ENCODE measurements around the gene RHPN2. TPM values are rescaled to one million over a fixed set of nuclear protein-coding genes. Genes with fewer than 3 reads are reported as not detected.
"Not testable (repeated sequence)": the region's sequence is repeated elsewhere in the genome, so short reads cannot be mapped to it uniquely, and the experiment has no call there.

Gene RHPN2
- total and polyA plus RNA-seq, 2 of the 13 experiments (the other 11 are each of a cell fraction or from before 2014, with no cell fraction given) = 20.3 to 48.0 TPM

DNA sequence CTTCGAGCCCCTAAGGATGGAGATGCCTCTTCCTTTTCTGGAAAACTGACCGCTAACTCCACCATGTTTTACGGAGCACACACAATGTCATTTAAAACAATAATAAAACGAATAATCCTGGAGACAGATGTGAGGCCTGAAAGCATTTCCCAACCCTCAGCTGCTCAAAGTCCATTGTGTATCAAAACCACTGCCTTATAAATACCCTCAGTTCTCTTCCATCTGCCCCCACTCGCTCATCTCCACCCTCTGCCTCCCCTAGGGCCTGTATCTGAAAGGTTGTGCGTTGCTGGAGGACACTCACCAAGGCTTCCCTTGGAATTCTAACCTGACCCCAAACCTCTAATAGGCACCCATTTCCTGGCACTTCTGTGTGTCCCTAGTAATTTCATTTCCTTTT, 82.2 kb downstream of the RHPN2 start:
- not testable (repeated sequence) for BruUV-seq (replicated peaks)

DNA sequence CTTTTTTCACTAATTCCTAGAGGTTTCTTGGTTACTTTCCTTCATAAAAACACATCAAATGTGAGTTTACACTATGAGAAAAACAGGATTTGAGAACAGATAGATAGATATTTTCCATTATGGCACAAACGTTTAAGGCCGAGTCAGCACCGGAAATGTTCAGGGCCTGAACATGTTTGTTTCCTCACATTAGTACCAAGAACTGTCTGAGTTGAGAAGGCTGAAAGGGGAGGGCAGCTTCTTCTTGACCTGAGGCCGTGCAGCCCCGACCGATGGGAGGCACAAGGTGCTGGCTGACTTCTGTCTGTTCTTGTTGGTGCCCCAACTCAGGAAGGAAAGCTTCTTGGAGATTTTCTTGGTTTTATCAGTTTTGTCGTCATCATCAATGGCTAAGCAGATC, 84.9 kb downstream of the RHPN2 start:
- H3K4me3 ChIP-seq (replicated peaks in 1 of 3; ENCODE audit: insufficient read depth in 1 of 3, low read depth in 2 of 3, low read length in 3 of 3); POLR2A ChIA-PET; CTCF ChIA-PET (ENCODE audit: low intra/inter-chr PET ratio, low total read pairs); H3K9ac ChIP-seq (ENCODE audit: insufficient read depth, low read depth, low read length); H3K4me2 ChIP-seq (ENCODE audit: low read depth, low read length); BruUV-seq (replicated peaks); H4K20me1 ChIP-seq (ENCODE audit: insufficient read depth, low read length); H3K9me3 ChIP-seq (ENCODE audit: low read length); H2AFZ ChIP-seq (ENCODE audit: low read length); ATAC-seq; H3K4me1 ChIP-seq (ENCODE audit: insufficient read depth, low read length); DNase-seq (ENCODE audit: low spot score); H3K79me2 ChIP-seq (ENCODE audit: insufficient read depth, low read length); H3K27ac ChIP-seq (ENCODE audit: extremely low read length, insufficient read depth, low read length); FAIRE-seq; H3K27me3 ChIP-seq (ENCODE audit: control insufficient read depth in 1 of 2, insufficient read depth in 2 of 2, low read length in 2 of 2): not testable (repeated sequence)
- 91% methylated on average over 7 of the region's 7 CpGs for WGBS (ENCODE audit: low lambda C conversion rate)
- intact Hi-C loops (cut with micrococcal nuclease; ENCODE audit: unreplicated experiment) = loop anchor here (5.0 to 10.0 kb wide), 2 partner anchors 85 to 288 kb away; partner anchors contain the start of genes NUDT19 and RHPN2
- in situ Hi-C loops (cut with HindIII; ENCODE audit: extremely low pct_ligation_motif_present, low pct_unique_long_range_greater_than_20kb) = loop anchor here (5.0 to 10.0 kb wide), 2 partner anchors 137 to 285 kb away; partner anchors contain the start of gene NUDT19
- peaks cover 5 to 24% of the 10 kb centered on the region in 2 experiments; a peak in 4 of 5 replicates for H3K36me3 ChIP-seq (replicated peaks in 1 of 2; ENCODE audit: control insufficient read depth in 1 of 2, insufficient read depth in 2 of 2, low read length in 2 of 2)

More for the DNA sequence above, 82.2 kb downstream of the RHPN2 start:
- POLR2A ChIA-PET; CTCF ChIA-PET (ENCODE audit: low intra/inter-chr PET ratio, low total read pairs); H3K27ac ChIP-seq (ENCODE audit: extremely low read length, insufficient read depth, low read length); intact Hi-C loops (cut with micrococcal nuclease; ENCODE audit: unreplicated experiment); H3K9ac ChIP-seq (ENCODE audit: insufficient read depth, low read depth, low read length); H3K4me3 ChIP-seq (replicated peaks in 1 of 3; ENCODE audit: insufficient read depth in 1 of 3, low read depth in 2 of 3, low read length in 3 of 3); H3K79me2 ChIP-seq (ENCODE audit: insufficient read depth, low read length); H3K9me3 ChIP-seq (ENCODE audit: low read length); FAIRE-seq; H2AFZ ChIP-seq (ENCODE audit: low read length); H3K4me1 ChIP-seq (ENCODE audit: insufficient read depth, low read length); H3K4me2 ChIP-seq (ENCODE audit: low read depth, low read length); ATAC-seq; DNase-seq (ENCODE audit: low spot score); H4K20me1 ChIP-seq (ENCODE audit: insufficient read depth, low read length); H3K27me3 ChIP-seq (ENCODE audit: control insufficient read depth in 1 of 2, insufficient read depth in 2 of 2, low read length in 2 of 2); in situ Hi-C loops (cut with HindIII; ENCODE audit: extremely low pct_ligation_motif_present, low pct_unique_long_range_greater_than_20kb): not testable (repeated sequence)
- peaks cover 9 to 38% of the 10 kb centered on the region in 2 experiments; a peak in 4 of 5 replicates for H3K36me3 ChIP-seq (replicated peaks in 1 of 2; ENCODE audit: control insufficient read depth in 1 of 2, insufficient read depth in 2 of 2, low read length in 2 of 2)
- WGBS (ENCODE audit: low lambda C conversion rate) = 96% methylated on average over 6 of the region's 6 CpGs

DNA sequence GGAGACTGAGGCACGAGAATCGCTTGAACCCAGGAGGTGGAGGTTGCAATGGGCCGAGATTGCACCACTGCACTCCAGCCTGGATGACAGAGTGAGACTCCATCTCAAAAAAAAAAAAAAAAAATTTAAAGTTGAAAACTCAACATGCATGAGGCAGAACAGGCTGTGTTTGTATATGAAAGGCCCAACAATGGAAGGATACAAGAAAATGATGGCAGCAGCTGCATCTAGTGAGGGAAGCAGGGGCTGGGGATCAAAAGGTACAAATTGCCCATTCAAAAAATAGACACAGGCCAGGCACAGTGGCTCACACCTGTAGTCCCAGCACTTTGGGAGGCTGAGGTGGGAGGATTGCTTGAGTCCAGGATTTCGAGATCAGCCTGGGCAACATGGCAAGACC, 86.9 kb downstream of the RHPN2 start:
- H3K4me3 ChIP-seq (replicated peaks in 1 of 3; ENCODE audit: insufficient read depth in 1 of 3, low read depth in 2 of 3, low read length in 3 of 3); H3K9ac ChIP-seq (ENCODE audit: insufficient read depth, low read depth, low read length); FAIRE-seq; H3K4me1 ChIP-seq (ENCODE audit: insufficient read depth, low read length); H3K27me3 ChIP-seq (ENCODE audit: control insufficient read depth in 1 of 2, insufficient read depth in 2 of 2, low read length in 2 of 2); H4K20me1 ChIP-seq (ENCODE audit: insufficient read depth, low read length); H3K4me2 ChIP-seq (ENCODE audit: low read depth, low read length); BruUV-seq (replicated peaks); H2AFZ ChIP-seq (ENCODE audit: low read length); H3K79me2 ChIP-seq (ENCODE audit: insufficient read depth, low read length); ATAC-seq; POLR2A ChIA-PET; H3K27ac ChIP-seq (ENCODE audit: extremely low read length, insufficient read depth, low read length); DNase-seq (ENCODE audit: low spot score); H3K9me3 ChIP-seq (ENCODE audit: low read length): not testable (repeated sequence)
- intact Hi-C loops (cut with micrococcal nuclease; ENCODE audit: unreplicated experiment) = loop anchor here (5.0 to 10.0 kb wide), 2 partner anchors 87 to 286 kb away; partner anchors contain the start of genes NUDT19 and RHPN2
- peaks cover 4 to 20% of the 10 kb centered on the region in 2 experiments; a peak in 4 of 5 replicates for H3K36me3 ChIP-seq (replicated peaks in 1 of 2; ENCODE audit: control insufficient read depth in 1 of 2, insufficient read depth in 2 of 2, low read length in 2 of 2)
- CTCF ChIA-PET (ENCODE audit: low intra/inter-chr PET ratio, low total read pairs) = interaction anchor here (1.1 kb wide), 1 partner anchor 137 kb away, joined by 3 read pairs; no protein-coding TSS in a partner anchor
- WGBS (ENCODE audit: low lambda C conversion rate) = 95% methylated on average over 4 of the region's 4 CpGs
- in situ Hi-C loops (cut with HindIII; ENCODE audit: extremely low pct_ligation_motif_present, low pct_unique_long_range_greater_than_20kb) = loop anchor here (5.0 to 10.0 kb wide), 2 partner anchors 139 to 283 kb away; partner anchors contain the start of gene NUDT19
- TF ChIP-seq ZNF121 (CRISPR knock-in tag; IDR thresholded peaks at IDR 0.05) = peak; percentile 21; the same call in 1 of the 2 replicates

All from HepG2 (cell line).